ENCODE data around the gene SLX9.

Gene SLX9

DNA sequence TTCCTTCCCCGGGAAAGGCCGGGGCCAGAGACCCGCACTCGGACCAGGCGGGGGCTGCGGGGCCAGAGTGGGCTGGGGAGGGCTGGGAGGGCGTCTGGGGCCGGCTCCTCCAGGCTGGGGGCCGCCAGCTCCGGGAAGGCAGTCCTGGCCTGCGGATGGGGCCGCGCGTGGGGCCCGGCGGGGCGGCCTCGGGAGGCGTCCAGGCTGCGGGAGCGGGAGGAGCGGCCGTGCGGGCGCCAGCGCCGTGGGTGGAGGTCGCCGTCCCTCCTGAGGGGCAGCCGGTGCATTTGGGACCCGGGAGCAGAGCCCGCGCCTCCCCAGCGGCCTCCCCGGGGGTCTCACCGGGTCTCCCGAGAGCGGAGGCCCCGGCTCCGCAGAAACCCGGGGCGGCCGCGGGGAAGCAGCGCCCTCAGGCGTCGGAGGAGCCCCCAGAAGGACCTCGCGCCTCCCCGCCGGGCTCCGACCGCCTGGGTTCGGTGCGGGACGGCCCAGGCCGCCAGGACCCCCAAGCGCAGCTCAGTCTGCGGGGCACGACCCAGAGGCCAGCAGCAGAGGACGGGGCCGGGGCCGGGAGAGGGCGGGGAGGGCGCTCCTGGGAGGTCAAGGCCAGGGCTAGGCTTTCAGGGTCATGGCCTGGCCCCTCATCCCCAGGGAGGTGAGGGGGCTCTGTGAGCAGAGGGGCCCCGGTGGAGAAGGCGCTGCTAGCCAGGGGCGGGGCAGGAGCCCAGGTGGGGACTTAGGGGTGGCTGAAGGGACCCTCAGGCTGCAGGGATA lies 7.2 kb upstream of the SLX9 start:
- Histone ChIP-seq H3K9ac (ENCODE audit: low read length) (no peak overlapping the region), H3K4me3 (ENCODE audit: low read depth, low read length) (peak overlapping the region; percentile 49), H3K9me3 (ENCODE audit: control insufficient read depth, insufficient read depth, low read depth, low read length) (no peaks in the 10 kb centered on the region), H3K27ac (ENCODE audit: low read depth, low read length) (no peak overlapping the region), H3K27me3 (ENCODE audit: control insufficient read depth, insufficient read depth, low read length) (peaks cover 72% of the 10 kb centered on the region), H3K36me3 (ENCODE audit: control insufficient read depth, insufficient read depth, low read length) (no peaks in the 10 kb centered on the region), H3K4me1 (ENCODE audit: control insufficient read depth, insufficient read depth, low read length) (peaks cover 28% of the 10 kb centered on the region)

DNA sequence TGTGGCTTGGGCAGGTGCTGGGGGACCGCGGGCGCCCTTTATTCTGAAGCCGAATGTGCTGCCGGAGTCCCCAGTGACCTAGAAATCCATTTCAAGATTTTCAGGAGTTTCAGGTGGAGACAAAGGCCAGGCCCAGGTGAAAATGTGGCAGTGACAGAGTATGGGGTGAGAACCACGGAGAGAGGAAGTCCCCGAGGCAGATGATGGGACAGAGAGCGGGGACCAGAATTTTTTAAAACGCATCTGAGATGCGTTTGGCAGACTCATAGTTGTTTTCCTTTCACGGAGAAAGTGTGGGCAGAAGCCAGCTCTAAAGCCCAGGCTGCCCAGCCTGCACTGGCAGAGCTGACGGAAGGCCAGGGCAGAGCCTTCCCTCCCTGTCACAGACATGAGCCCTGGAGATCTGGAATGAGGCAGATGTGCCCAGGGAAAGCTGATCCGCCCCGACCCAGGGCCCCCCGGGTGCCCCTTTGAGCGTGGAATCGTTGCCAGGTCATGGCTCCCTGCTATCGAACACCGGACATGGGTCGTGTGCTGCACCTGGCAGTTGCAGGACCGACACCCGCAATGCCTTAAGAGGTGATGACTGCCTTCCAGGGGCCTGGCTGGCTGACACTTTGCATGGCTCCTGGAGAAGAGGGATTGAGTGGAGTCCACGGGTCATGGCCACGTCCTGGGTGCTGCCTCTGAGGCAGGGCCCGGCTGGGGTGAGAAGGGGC lies 6.5 kb upstream of the SLX9 start:
- Histone ChIP-seq H3K27ac (ENCODE audit: low read depth, low read length) (no peak overlapping the region), H3K36me3 (ENCODE audit: control insufficient read depth, insufficient read depth, low read length) (no peaks in the 10 kb centered on the region), H3K4me1 (ENCODE audit: control insufficient read depth, insufficient read depth, low read length) (peaks cover 20% of the 10 kb centered on the region; the same call in 1 of the 2 replicates), H3K9ac (ENCODE audit: low read length) (no peak overlapping the region), H3K27me3 (ENCODE audit: control insufficient read depth, insufficient read depth, low read length) (peaks cover 65% of the 10 kb centered on the region), H3K4me3 (ENCODE audit: low read depth, low read length) (no peak overlapping the region), H3K9me3 (ENCODE audit: control insufficient read depth, insufficient read depth, low read depth, low read length) (no peaks in the 10 kb centered on the region)

DNA sequence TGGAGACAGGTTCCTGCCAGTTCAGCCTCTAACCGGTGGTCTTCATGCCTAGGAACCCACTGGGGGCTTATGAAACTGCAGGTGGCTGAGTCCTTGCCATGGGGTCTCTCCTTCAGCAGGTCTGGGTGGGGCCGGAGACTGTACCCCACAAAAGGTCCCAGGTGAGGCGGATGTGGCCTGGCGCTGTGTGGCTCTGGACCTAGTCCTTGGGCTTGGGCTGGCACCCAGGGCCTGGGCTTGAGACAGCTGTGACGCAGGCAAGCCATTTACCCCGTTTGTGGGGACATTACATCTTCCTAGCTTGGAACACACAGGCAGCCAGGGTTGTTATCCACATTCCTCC lies 5.9 kb upstream of the SLX9 start:
- Histone ChIP-seq H3K27me3 (ENCODE audit: control insufficient read depth, insufficient read depth, low read length) (peaks cover 62% of the 10 kb centered on the region), H3K36me3 (ENCODE audit: control insufficient read depth, insufficient read depth, low read length) (no peaks in the 10 kb centered on the region), H3K9ac (ENCODE audit: low read length) (no peak overlapping the region)

DNA sequence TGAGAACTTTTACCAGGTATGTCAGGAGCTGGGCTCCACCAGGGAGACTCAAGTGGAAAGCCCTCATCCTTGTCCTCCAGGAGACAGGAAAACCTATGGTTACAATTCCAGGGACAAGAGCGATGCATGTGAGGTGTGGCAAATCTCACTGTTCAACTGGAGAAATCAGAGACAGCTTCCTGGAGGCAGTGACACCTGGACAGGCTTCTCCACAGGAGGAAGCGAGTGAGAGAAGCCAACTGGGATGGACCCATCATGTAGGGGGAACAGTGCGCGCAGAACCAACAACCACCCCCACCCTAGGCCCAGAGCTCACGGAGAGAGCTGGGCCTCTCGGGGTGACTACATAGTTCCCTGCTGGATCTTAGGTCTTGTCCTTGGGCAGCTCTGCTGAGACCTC lies 5.6 kb upstream of the SLX9 start:
- Histone ChIP-seq H3K4me3 (ENCODE audit: low read depth, low read length) (no peak overlapping the region), H3K4me1 (ENCODE audit: control insufficient read depth, insufficient read depth, low read length) (peaks cover 14% of the 10 kb centered on the region; the same call in 1 of the 2 replicates), H3K27ac (ENCODE audit: low read depth, low read length) (no peak overlapping the region), H3K9ac (ENCODE audit: low read length) (no peak overlapping the region), H3K9me3 (ENCODE audit: control insufficient read depth, insufficient read depth, low read depth, low read length) (no peaks in the 10 kb centered on the region), H3K36me3 (ENCODE audit: control insufficient read depth, insufficient read depth, low read length) (no peaks in the 10 kb centered on the region), H3K27me3 (ENCODE audit: control insufficient read depth, insufficient read depth, low read length) (peaks cover 58% of the 10 kb centered on the region)

More for the DNA sequence above, 5.9 kb upstream of the SLX9 start:
- Histone ChIP-seq H3K9me3 (ENCODE audit: control insufficient read depth, insufficient read depth, low read depth, low read length) (no peaks in the 10 kb centered on the region), H3K4me3 (ENCODE audit: low read depth, low read length) (no peak overlapping the region), H3K4me1 (ENCODE audit: control insufficient read depth, insufficient read depth, low read length) (peaks cover 18% of the 10 kb centered on the region; the same call in 1 of the 2 replicates), H3K27ac (ENCODE audit: low read depth, low read length) (no peak overlapping the region)

DNA sequence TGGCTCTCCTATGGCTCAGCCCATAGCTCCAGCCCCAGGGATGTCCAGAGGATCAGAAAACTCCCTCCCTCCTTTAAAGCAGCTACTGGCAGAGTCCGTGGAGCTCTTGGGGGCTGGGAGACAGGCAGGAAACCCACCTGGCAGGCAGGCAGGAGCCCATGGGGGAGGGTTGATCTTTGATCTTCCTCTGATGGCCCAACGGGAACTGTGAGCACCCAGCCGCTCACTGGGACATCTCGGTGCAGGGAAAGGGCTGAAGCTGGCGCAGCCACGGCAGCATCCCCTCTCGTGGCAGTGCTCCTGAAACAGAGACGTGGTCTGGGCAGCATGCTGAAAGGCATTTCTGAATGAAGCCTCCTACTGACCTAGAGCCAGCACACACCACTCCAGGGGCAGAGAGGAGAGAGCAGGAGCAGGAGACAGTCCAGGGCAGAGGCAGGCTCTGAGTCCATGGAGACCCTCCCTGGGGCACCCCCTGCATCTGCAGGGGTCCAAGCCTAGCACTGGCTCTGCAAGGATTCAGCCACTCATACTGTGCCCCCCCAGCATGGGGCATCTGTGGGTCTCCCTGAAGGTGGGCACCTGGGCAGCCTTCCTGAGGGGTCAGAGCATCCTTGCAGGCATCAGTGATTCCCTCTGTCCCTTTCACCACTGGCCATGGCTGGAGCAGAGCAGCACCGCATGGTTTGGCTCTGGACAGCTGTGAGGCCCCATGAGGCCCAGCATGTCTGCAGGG lies 4.9 kb upstream of the SLX9 start:
- H3K4me3 ChIP-seq (ENCODE audit: low read depth, low read length) = no peak overlapping the region
- H3K9ac ChIP-seq (ENCODE audit: low read length) = no peak overlapping the region
- H3K9me3 ChIP-seq (ENCODE audit: control insufficient read depth, insufficient read depth, low read depth, low read length) = no peaks in the 10 kb centered on the region
- H3K4me1 ChIP-seq (ENCODE audit: control insufficient read depth, insufficient read depth, low read length) = peaks cover 8% of the 10 kb centered on the region; the same call in 1 of the 2 replicates
- H3K27ac ChIP-seq (ENCODE audit: low read depth, low read length) = no peak overlapping the region
- H3K27me3 ChIP-seq (ENCODE audit: control insufficient read depth, insufficient read depth, low read length) = peaks cover 51% of the 10 kb centered on the region
- H3K36me3 ChIP-seq (ENCODE audit: control insufficient read depth, insufficient read depth, low read length) = no peaks in the 10 kb centered on the region

DNA sequence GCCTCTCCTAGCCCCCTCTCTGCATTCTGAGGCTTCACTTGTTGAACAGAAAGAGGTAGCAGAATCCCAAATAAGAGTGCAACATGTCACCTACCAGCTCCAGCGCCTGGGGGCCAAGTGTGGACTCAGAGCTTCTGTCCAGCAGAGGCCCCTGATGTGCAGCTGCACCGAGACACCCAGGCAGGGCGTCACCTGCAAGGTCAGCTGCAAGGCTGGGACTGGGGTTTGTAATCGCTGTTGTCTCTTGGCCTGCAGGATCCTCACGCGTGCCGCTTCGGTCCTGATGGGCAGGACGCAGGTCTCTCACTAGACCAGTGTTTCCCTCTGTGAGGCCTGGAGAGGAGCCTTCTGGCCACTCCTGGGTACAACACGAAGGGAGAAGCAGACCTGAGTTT lies 4.3 kb upstream of the SLX9 start:
- Histone ChIP-seq H3K4me1 (ENCODE audit: control insufficient read depth, insufficient read depth, low read length) (peaks cover 3% of the 10 kb centered on the region; the same call in 1 of the 2 replicates), H3K4me3 (ENCODE audit: low read depth, low read length) (no peak overlapping the region), H3K9ac (ENCODE audit: low read length) (no peak overlapping the region), H3K36me3 (ENCODE audit: control insufficient read depth, insufficient read depth, low read length) (no peaks in the 10 kb centered on the region), H3K9me3 (ENCODE audit: control insufficient read depth, insufficient read depth, low read depth, low read length) (no peaks in the 10 kb centered on the region), H3K27ac (ENCODE audit: low read depth, low read length) (no peak overlapping the region), H3K27me3 (ENCODE audit: control insufficient read depth, insufficient read depth, low read length) (peaks cover 45% of the 10 kb centered on the region)

DNA sequence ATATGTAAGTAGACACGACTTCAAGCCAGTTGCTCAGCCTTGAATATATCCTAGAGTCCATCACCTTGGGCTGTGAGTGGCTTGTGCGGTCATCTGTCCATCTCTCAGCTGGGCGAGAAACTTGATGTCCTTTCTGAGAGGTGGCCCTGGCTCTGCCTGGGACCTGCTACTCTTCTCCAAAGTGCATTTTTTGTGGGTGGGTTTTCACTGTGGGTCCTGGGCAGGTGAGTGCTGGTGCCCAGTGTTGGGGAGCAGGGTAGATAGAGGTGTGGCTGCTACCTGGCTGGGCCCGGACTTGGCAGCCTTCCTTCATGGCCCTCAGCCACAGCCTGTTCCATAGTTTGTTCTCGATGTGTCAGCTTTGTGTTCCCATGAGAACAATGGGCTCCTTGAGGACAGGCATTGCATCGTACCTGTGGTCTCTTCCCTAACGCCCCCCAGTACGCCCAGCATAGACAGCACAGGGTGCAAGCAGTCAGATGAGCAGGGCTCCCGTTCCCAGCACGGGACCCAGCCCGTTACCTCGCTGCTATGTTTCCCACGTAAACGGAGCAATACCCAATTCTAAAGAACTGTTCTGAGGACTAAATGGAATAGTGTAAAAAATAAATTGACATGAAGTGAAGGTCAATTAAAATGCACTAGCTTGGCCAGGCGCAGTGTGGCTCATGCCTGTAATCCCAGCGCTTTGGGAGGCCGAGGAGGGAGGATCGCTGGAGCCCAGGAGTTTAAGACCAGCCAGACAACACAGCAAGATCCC lies 877 bp upstream of the SLX9 start:
- Histone ChIP-seq H3K4me1 (ENCODE audit: control insufficient read depth, insufficient read depth, low read length) (peaks cover 11% of the 10 kb centered on the region), H3K9ac (ENCODE audit: low read length) (peak overlapping the region; percentile 91), H3K36me3 (ENCODE audit: control insufficient read depth, insufficient read depth, low read length) (peaks cover 23% of the 10 kb centered on the region), H3K4me3 (ENCODE audit: low read depth, low read length) (peak overlapping the region; percentile 90), H3K27me3 (ENCODE audit: control insufficient read depth, insufficient read depth, low read length) (peaks cover 11% of the 10 kb centered on the region), H3K27ac (ENCODE audit: low read depth, low read length) (peak overlapping the region; percentile 70; the same call in 1 of the 2 replicates), H3K9me3 (ENCODE audit: control insufficient read depth, insufficient read depth, low read depth, low read length) (no peaks in the 10 kb centered on the region)

DNA sequence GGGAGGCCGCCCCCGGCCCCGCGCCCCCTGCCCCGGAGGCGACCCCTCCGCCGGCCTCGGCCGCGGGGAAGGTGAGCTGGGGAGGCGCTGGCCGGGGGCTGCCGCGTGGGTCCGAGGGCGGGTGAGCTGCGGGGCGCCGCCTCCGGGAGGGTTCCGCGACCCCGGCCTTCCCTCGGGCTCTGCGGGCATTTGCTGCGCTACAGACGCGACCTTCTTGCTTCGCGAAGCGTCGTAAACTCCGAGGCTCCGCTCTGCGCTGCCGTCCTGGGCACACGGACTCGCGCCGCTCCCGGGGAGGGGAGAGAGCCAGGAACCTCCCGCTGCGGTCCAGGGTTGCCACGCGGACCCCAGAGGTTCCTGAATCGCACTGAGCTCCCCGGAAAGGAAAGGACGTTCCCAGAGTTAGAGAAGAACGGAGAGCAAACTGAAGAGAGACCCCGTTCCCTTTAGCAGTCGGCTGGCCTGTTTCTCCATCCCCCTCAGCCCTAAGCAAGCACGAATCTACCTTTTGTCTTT lies 345 bp downstream of the SLX9 start:
- H3K36me3 ChIP-seq (ENCODE audit: control insufficient read depth, insufficient read depth, low read length) = peaks cover 36% of the 10 kb centered on the region
- peak overlapping the region; percentile 70; the same call in 1 of the 2 replicates for H3K27ac ChIP-seq (ENCODE audit: low read depth, low read length)
- H3K4me3 ChIP-seq (ENCODE audit: low read depth, low read length) = peak overlapping the region; percentile 90
- peaks cover 11% of the 10 kb centered on the region for H3K4me1 ChIP-seq (ENCODE audit: control insufficient read depth, insufficient read depth, low read length)
- H3K27me3 ChIP-seq (ENCODE audit: control insufficient read depth, insufficient read depth, low read length) = peaks cover under 1% of the 10 kb centered on the region; the same call in 1 of the 2 replicates
- H3K9ac ChIP-seq (ENCODE audit: low read length) = peak overlapping the region; percentile 87
- no peaks in the 10 kb centered on the region for H3K9me3 ChIP-seq (ENCODE audit: control insufficient read depth, insufficient read depth, low read depth, low read length)

DNA sequence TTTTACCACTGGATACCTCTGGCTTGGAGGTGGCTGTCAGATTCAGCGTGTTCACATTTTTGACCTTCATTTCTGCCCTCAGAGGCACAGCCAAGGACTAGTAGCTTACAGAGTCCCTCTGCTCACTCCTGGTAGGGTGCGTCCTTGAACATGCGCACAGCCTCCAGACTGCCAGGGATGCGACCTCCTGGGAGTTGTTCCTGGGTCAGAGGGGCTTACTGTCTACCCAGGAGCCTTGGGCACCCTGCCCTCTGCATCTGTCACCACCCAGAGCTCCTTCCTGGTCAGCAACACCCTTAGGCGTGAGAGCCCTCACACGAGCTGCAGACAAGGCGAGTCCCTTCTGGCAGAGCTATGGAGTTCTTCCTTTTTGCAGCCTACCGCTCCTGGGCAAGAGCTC lies 1.7 kb downstream of the SLX9 start:
- H3K4me3 ChIP-seq (ENCODE audit: low read depth, low read length) = peak overlapping the region; percentile 90; the same call in 1 of the 2 replicates
- H3K27ac ChIP-seq (ENCODE audit: low read depth, low read length) = no peak overlapping the region
- H3K9ac ChIP-seq (ENCODE audit: low read length) = no peak overlapping the region
- H3K36me3 ChIP-seq (ENCODE audit: control insufficient read depth, insufficient read depth, low read length) = peaks cover 45% of the 10 kb centered on the region
- H3K27me3 ChIP-seq (ENCODE audit: control insufficient read depth, insufficient read depth, low read length) = no peaks in the 10 kb centered on the region; the same call in 1 of the 2 replicates
- H3K9me3 ChIP-seq (ENCODE audit: control insufficient read depth, insufficient read depth, low read depth, low read length) = no peaks in the 10 kb centered on the region
- H3K4me1 ChIP-seq (ENCODE audit: control insufficient read depth, insufficient read depth, low read length) = peaks cover 11% of the 10 kb centered on the region

DNA sequence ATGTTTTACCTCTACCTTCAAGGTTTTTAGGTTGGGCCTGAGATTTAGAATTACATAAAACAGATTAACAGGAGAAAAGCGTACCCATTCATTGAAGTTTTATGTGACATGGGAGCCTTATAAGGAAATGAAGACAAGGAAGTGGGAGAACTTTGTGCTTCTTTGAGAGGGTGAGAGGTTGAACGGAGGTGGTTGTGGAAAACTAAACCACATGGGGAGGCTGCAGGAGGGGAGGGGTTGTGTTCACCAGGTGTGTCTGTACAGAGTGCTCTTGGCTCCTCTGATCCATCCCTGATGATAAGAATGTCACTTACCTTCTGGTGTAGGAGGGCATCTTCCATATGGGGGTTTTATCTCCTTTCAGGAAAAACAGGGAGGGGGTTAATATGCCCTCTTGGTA lies 2.7 kb downstream of the SLX9 start:
- no peaks in the 10 kb centered on the region for H3K9me3 ChIP-seq (ENCODE audit: control insufficient read depth, insufficient read depth, low read depth, low read length)
- peaks cover 11% of the 10 kb centered on the region for H3K4me1 ChIP-seq (ENCODE audit: control insufficient read depth, insufficient read depth, low read length)
- no peak overlapping the region for H3K27ac ChIP-seq (ENCODE audit: low read depth, low read length)
- H3K9ac ChIP-seq (ENCODE audit: low read length) = no peak overlapping the region
- H3K4me3 ChIP-seq (ENCODE audit: low read depth, low read length) = no peak overlapping the region
- H3K36me3 ChIP-seq (ENCODE audit: control insufficient read depth, insufficient read depth, low read length) = peaks cover 52% of the 10 kb centered on the region
- no peaks in the 10 kb centered on the region; the same call in 1 of the 2 replicates for H3K27me3 ChIP-seq (ENCODE audit: control insufficient read depth, insufficient read depth, low read length)
